H9 (cell line): ENCODE results near the gene OR4C11. TPM values are rescaled to one million over a fixed set of nuclear protein-coding genes. Genes with fewer than 3 reads are reported as not detected.

Source experiments
- DNase-seq: peaks from one replicate; pipeline ENCODE4 v3.0.0-alpha.2; 2017
- H2AFZ ChIP-seq: one replicate; pipeline ENCODE4 v1.6.1; 2013; ENCODE audit warnings: mild to moderate bottlenecking, low read length, control low read depth, moderate library complexity
- H2AK5ac ChIP-seq: 2 replicates; pipeline ENCODE4 v1.6.1; 2013; ENCODE audit warnings: low read length, control low read depth, mixed read lengths; ENCODE audit not compliant: insufficient read length
- H2BK120ac ChIP-seq: one replicate; pipeline ENCODE4 v1.6.1; 2013; ENCODE audit warnings: low read depth, mild to moderate bottlenecking, low read length, control low read depth, inconsistent platforms; ENCODE audit not compliant: poor library complexity, severe bottlenecking
- H2BK12ac ChIP-seq: 2 replicates; pipeline ENCODE4 v1.6.1; 2013; ENCODE audit warnings: low read length, control low read depth, mixed read lengths, low read depth; ENCODE audit not compliant: insufficient read length
- H2BK15ac ChIP-seq: 2 replicates; pipeline ENCODE4 v1.6.1; 2013; ENCODE audit warnings: low read depth, low read length, control low read depth
- H2BK20ac ChIP-seq: one replicate; pipeline ENCODE4 v1.6.1; 2013; ENCODE audit warnings: low read depth, mild to moderate bottlenecking, low read length, control low read depth, inconsistent platforms; ENCODE audit not compliant: poor library complexity, severe bottlenecking
- H2BK5ac ChIP-seq: 2 replicates; pipeline ENCODE4 v1.6.1; 2013; ENCODE audit warnings: low read length, control low read depth, mixed read lengths; ENCODE audit not compliant: insufficient read length
- H3K14ac ChIP-seq: 2 replicates; pipeline ENCODE4 v1.6.1; 2013; ENCODE audit warnings: low read length, control low read depth; ENCODE audit not compliant: insufficient read depth
- H3K18ac ChIP-seq: 2 replicates; pipeline ENCODE4 v1.6.1; 2013; ENCODE audit warnings: low read depth, mild to moderate bottlenecking, mixed read lengths, low read length, control low read depth; ENCODE audit not compliant: insufficient read length
- H3K23ac ChIP-seq: 2 replicates; pipeline ENCODE4 v1.6.1; 2013; ENCODE audit warnings: low read length, control low read depth, mixed read lengths, low read depth; ENCODE audit not compliant: insufficient read length
- H3K23me2 ChIP-seq: 2 replicates; pipeline ENCODE4 v1.6.1; 2013; ENCODE audit warnings: low read depth, mild to moderate bottlenecking, mixed read lengths, low read length, control low read depth; ENCODE audit not compliant: insufficient read length, poor library complexity, severe bottlenecking
- H3K27ac ChIP-seq: 2 replicates; pipeline ENCODE4 v1.5.1; 2013; ENCODE audit warnings: low read length, control low read depth, mixed read lengths, low read depth; ENCODE audit not compliant: insufficient read length
- H3K27me3 ChIP-seq: 2 replicates; pipeline ENCODE4 v1.6.1; 2013; ENCODE audit warnings: low read length, control low read depth, inconsistent platforms; ENCODE audit not compliant: insufficient read depth
- H3K4ac ChIP-seq: 2 replicates; pipeline ENCODE4 v1.6.1; 2013; ENCODE audit warnings: low read depth, mild to moderate bottlenecking, control low read depth, inconsistent platforms, low read length, moderate library complexity
- H3K4me1 ChIP-seq: 2 replicates; pipeline ENCODE4 v1.6.1; 2013; ENCODE audit warnings: low read length, control low read depth, inconsistent platforms; ENCODE audit not compliant: insufficient read depth
- H3K4me2 ChIP-seq: 2 replicates; pipeline ENCODE4 v1.6.1; 2013; ENCODE audit warnings: low read length, control low read depth, mixed read lengths; ENCODE audit not compliant: insufficient read length, insufficient read depth
- H3K56ac ChIP-seq: 2 replicates; pipeline ENCODE4 v1.6.1; 2013; ENCODE audit warnings: low read depth, mild to moderate bottlenecking, mixed read lengths, low read length, control low read depth; ENCODE audit not compliant: insufficient read length
- H3K79me1 ChIP-seq: 2 replicates; pipeline ENCODE4 v1.6.1; 2013; ENCODE audit warnings: low read depth, mild to moderate bottlenecking, moderate library complexity, low read length, control low read depth, inconsistent platforms; ENCODE audit not compliant: insufficient read depth, poor library complexity, severe bottlenecking
- H3K79me2 ChIP-seq: 2 replicates; pipeline ENCODE4 v1.6.1; 2013; ENCODE audit warnings: low read length, control low read depth, inconsistent platforms; ENCODE audit not compliant: insufficient read depth
- H3K9ac ChIP-seq: 2 replicates; pipeline ENCODE4 v1.6.1; 2013; ENCODE audit warnings: low read length, control low read depth, mixed read lengths; ENCODE audit not compliant: insufficient read length; ENCODE audit errors: extremely low read depth
- H3K9me3 ChIP-seq: one replicate; pipeline ENCODE4 v1.6.1; 2013; ENCODE audit warnings: low read depth, low read length, inconsistent platforms; ENCODE audit not compliant: control insufficient read depth
- H3T11ph ChIP-seq: one replicate; pipeline ENCODE4 v1.6.1; 2013; ENCODE audit warnings: mild to moderate bottlenecking, low read length, control low read depth, inconsistent platforms
- H4K20me1 ChIP-seq: one replicate; pipeline ENCODE4 v1.6.1; 2013; ENCODE audit not compliant: control insufficient read depth, insufficient read length, insufficient read depth
- H4K5ac ChIP-seq: 2 replicates; pipeline ENCODE4 v1.6.1; 2013; ENCODE audit warnings: low read depth, mild to moderate bottlenecking, mixed read lengths, low read length, control low read depth; ENCODE audit not compliant: insufficient read length
- H4K8ac ChIP-seq: replicated peaks from 2 replicates; pipeline ENCODE4 v1.6.1; 2013; ENCODE audit warnings: low read length, control low read depth, mixed read lengths, low read depth; ENCODE audit not compliant: insufficient read length
- H4K91ac ChIP-seq: 2 replicates; pipeline ENCODE4 v1.6.1; 2013; ENCODE audit warnings: low read depth, mild to moderate bottlenecking, moderate library complexity, mixed read lengths, low read length, control low read depth; ENCODE audit not compliant: insufficient read length
- H3K27ac Mint-ChIP-seq, 3 experiments: 2 replicates in 2 of 3; 3 replicates in 1 of 3; pipeline ENCODE4 v1.8.0; 2020 to 2021; ENCODE audit warnings: mixed read lengths in 3 of 3, mild to moderate bottlenecking in 1 of 3, moderate library complexity in 1 of 3
- H3K27me3 Mint-ChIP-seq: 2 replicates; pipeline ENCODE4 v1.8.0; 2021; ENCODE audit warnings: low read depth, mild to moderate bottlenecking, moderate library complexity, mixed read lengths
- H3K36me3 Mint-ChIP-seq, 3 experiments: 2 replicates in 2 of 3; 3 replicates in 1 of 3; pipeline ENCODE4 v1.8.0; 2020 to 2021; ENCODE audit warnings: low read depth in 3 of 3, mixed read lengths in 3 of 3; ENCODE audit not compliant: insufficient read depth in 1 of 3
- H3K4me1 Mint-ChIP-seq, 2 experiments: 2 replicates each; pipeline ENCODE4 v1.8.0; 2020; ENCODE audit warnings: mixed read lengths in 2 of 2
- H3K4me3 Mint-ChIP-seq, 2 experiments: 2 replicates in 1 of 2; 3 replicates in 1 of 2; pipeline ENCODE4 v1.8.0; 2020 to 2021; ENCODE audit warnings: mild to moderate bottlenecking in 2 of 2, mixed read lengths in 2 of 2, moderate library complexity in 1 of 2
- H3K9me3 Mint-ChIP-seq, 2 experiments: 2 replicates in 1 of 2; 3 replicates in 1 of 2; pipeline ENCODE4 v1.8.0; 2020; ENCODE audit warnings: mild to moderate bottlenecking in 2 of 2, mixed read lengths in 2 of 2, moderate library complexity in 1 of 2
- WGBS: extraction: QIAGEN DNeasy Blood & Tissue Kit; methylation state at CpG from one replicate; pipeline ENCODE4 v1.1.7; 2013; ENCODE audit warnings: missing lambda C conversion rate, low lambda C conversion rate, mixed read lengths; ENCODE audit not compliant: insufficient read length; ENCODE audit errors: extremely low coverage; 5-methylcytosine and 5-hydroxymethylcytosine counted together
- long read RNA-seq: library from polyadenylated mRNA; unstranded; transcript quantifications from one replicate; pipeline ENCODE4 v2.0.0, GENCODE V29; 2020
- total RNA-seq: library from RNA; stranded (reverse); gene quantifications from 2 replicates; pipeline ENCODE4 v1.2.1, GENCODE V29; 2021
- TF ChIP-seq, protein P1 (sequence below): fragments of 200-600 bp; sonication (generic); conservative IDR thresholded peaks from 3 replicates; pipeline ENCODE4 v1.8.0; 2021; ENCODE audit warnings: antibody characterized with exemption, mild to moderate bottlenecking

Gene OR4C11
- total RNA-seq = not detected in 2 replicates
- long read RNA-seq = 0 reads

- Histone ChIP-seq H3K4me1 (no peaks in the 10 kb centered on the region), H3T11ph (no peak within 1 kb of the TSS), H3K23ac (no peak within 1 kb of the TSS), H3K4me2 (no peak within 1 kb of the TSS), H3K18ac (no peak within 1 kb of the TSS), H4K5ac (no peak within 1 kb of the TSS), H2AFZ (no peak within 1 kb of the TSS), H3K9me3 (peaks cover 17% of the 10 kb centered on the region), H3K4ac (no peak within 1 kb of the TSS), H3K56ac (no peak within 1 kb of the TSS), H2AK5ac (no peak within 1 kb of the TSS), H3K9ac (no peak within 1 kb of the TSS), H2BK120ac (no peak within 1 kb of the TSS), H4K8ac (no peak within 1 kb of the TSS), H2BK15ac (no peak within 1 kb of the TSS), H3K79me2 (no peaks in the 10 kb centered on the region), H4K20me1 (no peaks in the 10 kb centered on the region), H3K27me3 (no peaks in the 10 kb centered on the region), H2BK20ac (no peak within 1 kb of the TSS), H3K27ac (no peak within 1 kb of the TSS), H3K14ac (no peak within 1 kb of the TSS), H3K23me2 (no peaks in the 10 kb centered on the region), H2BK12ac (no peak within 1 kb of the TSS), H3K79me1 (no peaks in the 10 kb centered on the region), H4K91ac (no peak within 1 kb of the TSS), H2BK5ac (no peak within 1 kb of the TSS)
- no CpG with 5 or more reads among the region's 2 CpGs for WGBS
- DNase-seq = no peak
- Mint-ChIP-seq H3K27ac (no peak within 1 kb of the TSS), H3K27me3 (no peaks in the 10 kb centered on the region), H3K36me3 (no peaks in the 10 kb centered on the region; a peak in 1 of 7 replicates), H3K9me3 (peaks cover 47 to 58% of the 10 kb centered on the region in 2 experiments), H3K4me1 (no peaks in the 10 kb centered on the region), H3K4me3 (no peak within 1 kb of the TSS)
- TF ChIP-seq, protein P1, sequence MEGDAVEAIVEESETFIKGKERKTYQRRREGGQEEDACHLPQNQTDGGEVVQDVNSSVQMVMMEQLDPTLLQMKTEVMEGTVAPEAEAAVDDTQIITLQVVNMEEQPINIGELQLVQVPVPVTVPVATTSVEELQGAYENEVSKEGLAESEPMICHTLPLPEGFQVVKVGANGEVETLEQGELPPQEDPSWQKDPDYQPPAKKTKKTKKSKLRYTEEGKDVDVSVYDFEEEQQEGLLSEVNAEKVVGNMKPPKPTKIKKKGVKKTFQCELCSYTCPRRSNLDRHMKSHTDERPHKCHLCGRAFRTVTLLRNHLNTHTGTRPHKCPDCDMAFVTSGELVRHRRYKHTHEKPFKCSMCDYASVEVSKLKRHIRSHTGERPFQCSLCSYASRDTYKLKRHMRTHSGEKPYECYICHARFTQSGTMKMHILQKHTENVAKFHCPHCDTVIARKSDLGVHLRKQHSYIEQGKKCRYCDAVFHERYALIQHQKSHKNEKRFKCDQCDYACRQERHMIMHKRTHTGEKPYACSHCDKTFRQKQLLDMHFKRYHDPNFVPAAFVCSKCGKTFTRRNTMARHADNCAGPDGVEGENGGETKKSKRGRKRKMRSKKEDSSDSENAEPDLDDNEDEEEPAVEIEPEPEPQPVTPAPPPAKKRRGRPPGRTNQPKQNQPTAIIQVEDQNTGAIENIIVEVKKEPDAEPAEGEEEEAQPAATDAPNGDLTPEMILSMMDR = no peak
Observed at GRCh38 chr11:55607545-55607944, at the start of gene OR4C11. Gene OR4C11, minus strand, starts transcription at chr11:55607645. Its CDS starts 3,272 bp downstream, at chr11:55604373.
